Activated CD4-positive, alpha-beta T cell treated with anti-CD3 and anti-CD28 coated beads for 24 hours (primary cell): ENCODE measurements around the gene SMCO4.
"Not testable (repeated sequence)": the region's sequence is repeated elsewhere in the genome, so short reads cannot be mapped to it uniquely, and the experiment has no call there.

Experiments used
- DNase-seq, 2 donors: peaks; one replicate each; pipeline ENCODE4 v3.0.0-alpha.2; 2020; ENCODE audit warnings: low read depth in 2 of 2

SMCO4 gene

GRCh38 chr11:93560199-93560932 is 17.2 kb upstream of the SMCO4 start:
- no peak for DNase-seq

DNA sequence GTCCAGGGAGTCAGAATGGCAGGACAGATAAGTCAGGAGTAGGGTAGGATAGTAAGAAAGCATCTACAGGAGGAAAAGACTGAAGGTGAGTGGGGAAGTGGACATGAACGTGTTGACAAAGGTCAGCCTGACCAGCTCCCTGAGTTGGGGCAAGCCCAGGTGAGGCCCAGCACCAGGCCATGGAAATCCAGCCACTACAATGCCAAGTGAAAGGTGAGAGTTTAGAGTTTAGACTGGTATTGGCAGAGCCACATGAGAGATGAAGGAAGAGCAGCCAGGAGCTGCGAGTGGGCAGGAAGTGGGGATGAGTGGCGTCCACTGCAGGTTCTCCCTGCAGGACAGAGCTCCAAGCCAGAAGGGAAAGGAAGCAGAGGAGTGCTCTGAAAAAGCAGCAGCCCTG is 16.5 kb upstream of the SMCO4 start:
- no peak for DNase-seq

DNA sequence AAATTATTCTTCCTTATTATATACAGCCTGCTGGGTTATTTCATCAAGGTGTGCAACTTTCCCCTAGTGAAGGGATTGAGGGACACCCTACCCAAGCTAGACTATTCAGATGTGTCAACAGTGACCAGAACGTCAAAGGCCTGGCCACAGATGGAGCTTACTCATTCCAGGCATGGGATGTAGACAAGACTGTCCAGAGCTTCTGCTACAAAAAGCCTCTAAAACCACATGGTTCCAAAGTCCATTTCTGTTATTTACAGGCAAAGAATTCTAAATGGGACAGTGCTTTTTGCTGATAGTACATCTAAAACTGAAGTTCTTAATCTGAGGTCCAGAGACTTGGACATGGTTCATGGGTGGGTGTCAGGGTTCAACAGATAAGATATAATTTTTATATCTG is 9.7 kb upstream of the SMCO4 start:
- DNase-seq, result no peak

GRCh38 chr11:93549976-93550375 is 6.8 kb upstream of the SMCO4 start:
- no peak for DNase-seq

- no peak for DNase-seq
These were observed 5.6 kb upstream of the SMCO4 start for GRCh38 chr11:93548679-93549319.

- no peak for DNase-seq
These were observed 4.6 kb upstream of the SMCO4 start for GRCh38 chr11:93547773-93548172.

DNA sequence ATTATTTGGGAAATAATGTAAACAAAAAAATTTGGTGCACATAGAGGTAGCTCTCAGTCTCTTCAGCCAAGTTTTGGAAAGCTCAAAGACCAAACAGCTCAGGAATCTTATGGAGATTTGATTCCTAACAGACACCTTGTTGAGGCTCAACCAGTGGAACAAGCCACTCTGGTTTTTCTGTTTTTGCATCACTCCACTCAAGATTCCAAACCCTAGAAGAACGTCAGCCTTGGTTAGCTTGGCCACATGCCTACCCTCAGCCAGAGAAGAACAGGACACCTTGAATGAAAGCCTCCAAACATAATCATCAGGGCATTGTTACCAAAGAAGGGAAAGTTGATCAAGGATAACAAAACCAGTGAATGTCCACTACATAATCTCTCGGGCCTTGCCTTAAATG is 3.8 kb upstream of the SMCO4 start:
- no peak for DNase-seq

DNA sequence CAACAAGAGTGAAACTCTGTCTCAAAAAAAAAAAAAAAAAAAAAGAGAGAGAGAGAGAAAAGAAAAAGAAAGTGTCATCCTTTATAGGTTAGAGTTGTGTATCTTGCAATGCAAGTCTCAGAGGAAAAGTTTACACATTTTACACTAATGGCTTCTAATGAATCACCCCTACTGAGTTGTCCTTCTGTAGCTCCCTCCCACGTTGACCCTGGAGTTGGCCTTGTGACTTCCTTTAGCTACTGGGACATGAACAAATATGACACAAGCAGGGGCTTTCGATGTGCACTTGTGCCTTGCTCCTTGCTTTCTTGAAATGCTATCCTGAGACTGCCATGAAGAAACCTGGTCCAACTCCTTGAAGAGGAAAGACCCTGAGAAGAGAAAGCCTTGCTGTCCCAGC is 2.4 kb upstream of the SMCO4 start:
- no peak for DNase-seq

DNA sequence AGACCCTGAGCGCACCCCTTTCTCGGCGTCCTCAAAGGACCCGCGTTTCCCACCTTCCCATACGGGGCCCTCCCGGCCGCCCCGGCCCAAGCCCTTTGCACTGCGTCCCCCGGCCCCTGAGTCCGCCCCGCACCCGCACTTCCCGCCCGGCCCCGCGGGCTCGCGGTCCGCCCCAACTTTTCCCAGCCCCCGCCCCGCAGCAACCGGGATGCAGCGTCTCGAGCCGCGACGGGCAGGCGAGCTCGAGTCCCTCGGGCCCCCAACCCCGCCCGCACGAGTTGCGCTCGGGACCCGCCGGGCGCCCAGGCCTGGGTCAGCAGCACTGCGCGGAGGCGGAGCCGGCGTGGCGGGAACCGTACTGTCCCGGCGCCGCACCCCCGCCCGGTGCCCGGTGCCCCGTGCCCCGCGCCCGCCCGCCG is 371 bp downstream of the SMCO4 start:
- DNase-seq, result peak in 1 of 2 donors; percentile 3

DNA sequence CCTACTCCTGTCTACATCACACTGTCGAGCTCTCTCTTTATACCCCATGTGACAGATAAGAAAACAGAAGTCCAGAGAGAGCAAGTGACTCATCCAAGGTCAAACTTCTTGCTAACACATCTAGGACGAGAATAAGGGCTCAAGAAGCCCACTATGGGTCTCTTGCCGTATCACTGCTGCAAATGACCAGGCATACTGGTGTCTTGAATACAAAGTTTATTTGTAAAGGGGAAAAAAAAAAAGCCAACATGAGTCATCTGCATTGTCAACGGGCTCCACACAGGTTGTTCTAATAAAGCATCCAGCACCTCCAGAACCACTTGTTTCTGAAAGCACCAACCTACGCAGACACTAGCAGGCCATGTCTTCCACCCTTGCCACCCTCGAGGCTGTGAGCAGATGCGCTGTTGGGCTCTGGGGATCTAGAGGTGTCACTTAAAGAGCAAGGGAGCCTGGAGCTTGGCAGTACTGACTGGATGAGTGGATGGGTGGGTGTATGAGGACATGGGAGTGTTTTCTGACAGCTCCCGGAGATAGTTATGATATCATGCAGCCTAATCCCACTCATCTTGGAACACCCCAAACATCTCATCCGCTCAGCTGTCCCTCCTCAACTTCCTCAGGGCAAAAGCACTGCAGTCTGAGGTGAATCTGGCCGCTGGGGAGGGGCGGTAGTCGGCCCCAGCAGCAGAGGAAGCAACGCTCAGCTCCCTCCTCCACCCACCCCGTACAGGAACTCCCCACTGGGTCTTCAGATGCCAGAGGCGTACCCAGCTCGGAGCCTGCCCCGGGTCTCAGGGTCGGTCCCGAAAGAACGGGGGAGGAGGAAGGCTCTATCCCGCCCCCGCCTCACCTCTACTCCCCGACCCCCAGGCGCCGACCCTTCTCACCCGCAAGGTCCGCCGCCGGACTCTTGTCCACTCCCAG is 1.0 kb downstream of the SMCO4 start:
- DNase-seq, result peak in 1 of 2 donors; percentile 19

GRCh38 chr11:93540896-93541553 is 2.2 kb downstream of the SMCO4 start:
- no peak for DNase-seq

GRCh38 chr11:93540337-93540736 is 2.9 kb downstream of the SMCO4 start:
- DNase-seq, result no peak

DNA sequence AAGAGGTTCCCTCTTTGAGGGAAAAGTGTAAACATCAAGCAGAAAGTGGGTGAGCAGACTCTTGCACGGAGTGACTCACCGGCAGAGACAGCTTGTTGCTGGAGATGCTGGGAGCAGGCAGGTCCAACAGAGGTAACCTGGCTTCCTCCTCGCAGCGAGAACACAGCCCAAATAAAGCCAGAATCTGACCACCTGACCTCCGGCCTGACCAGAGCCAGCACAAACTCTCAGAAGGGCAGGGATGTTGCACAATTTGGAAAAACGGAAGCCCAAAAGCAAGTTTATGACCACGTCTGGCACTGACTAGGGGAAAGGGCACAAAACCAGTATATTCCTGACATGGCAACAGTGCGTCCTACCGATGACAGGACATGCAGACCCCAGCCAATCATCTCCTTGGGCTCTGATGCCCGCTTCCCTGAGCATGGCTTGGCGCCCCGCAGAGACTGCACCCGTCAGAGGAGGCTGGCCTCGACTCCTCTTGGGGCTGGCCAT is 5.4 kb downstream of the SMCO4 start:
- DNase-seq, result no peak

GRCh38 chr11:93537049-93537448 is 6.1 kb downstream of the SMCO4 start:
- no peak for DNase-seq

GRCh38 chr11:93536101-93536861 is 6.9 kb downstream of the SMCO4 start:
- DNase-seq, result no peak

- DNase-seq, result not testable (repeated sequence)
These were observed 7.6 kb downstream of the SMCO4 start for GRCh38 chr11:93535578-93535977.

DNA sequence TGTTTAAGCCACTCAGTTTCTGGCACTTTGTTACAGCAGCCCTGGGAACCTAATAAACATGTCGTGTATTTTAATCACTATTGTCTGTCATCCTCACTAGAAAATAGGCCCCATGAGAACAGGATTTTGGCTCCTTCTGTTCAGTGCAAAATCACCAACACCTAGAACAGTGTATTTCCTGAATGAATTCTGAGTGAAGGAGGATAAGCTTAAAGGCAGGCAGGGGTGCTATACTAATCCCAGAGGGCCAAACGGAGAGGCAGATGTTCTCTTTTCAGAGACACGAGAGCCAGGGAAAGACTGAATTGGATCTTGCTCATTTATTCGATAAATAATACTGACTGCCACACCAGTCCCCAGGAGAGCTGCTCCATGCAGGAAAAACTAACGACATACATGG is 10.4 kb downstream of the SMCO4 start:
- DNase-seq, result no peak

GRCh38 chr11:93532281-93532789 is 10.9 kb downstream of the SMCO4 start:
- no peak for DNase-seq

- no peak for DNase-seq
These were observed 12.7 kb downstream of the SMCO4 start for GRCh38 chr11:93530468-93530826.

- no peak for DNase-seq
These were observed 13.3 kb downstream of the SMCO4 start for GRCh38 chr11:93529707-93530467.
